ENCODE data around the gene PPP1R12A.

Gene PPP1R12A

DNA sequence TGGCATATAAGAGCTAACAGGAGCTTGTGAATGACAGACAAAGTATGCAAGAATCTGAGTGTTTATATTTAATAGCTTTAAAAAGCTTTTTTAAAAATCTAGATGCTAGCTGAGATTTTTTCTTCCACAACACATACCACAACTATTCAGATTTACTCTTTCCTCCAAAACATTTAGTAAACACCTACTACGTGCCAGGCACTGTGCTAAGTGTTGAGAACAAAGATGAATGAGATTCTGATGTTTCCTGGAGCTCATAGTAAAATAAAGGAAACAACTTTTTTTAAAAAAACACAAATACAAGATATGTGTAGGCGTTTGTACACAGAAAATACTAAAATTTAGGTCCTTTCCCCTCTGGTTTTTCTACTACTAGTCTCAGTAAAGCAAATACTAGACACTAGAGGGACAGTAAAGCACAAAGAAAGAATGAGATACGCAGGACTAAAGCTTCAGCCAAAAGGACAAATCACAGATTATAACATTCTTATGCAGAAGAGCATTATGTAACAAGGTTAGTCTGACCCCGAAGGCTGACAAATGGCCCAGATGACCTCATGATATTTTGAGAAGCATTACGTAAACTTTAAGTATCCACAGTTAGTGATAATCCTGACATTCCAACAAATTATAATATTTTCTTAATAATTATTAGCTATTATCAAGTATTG, 165.6 kb downstream of the PPP1R12A start:
- no peak for DNase-seq (ENCODE audit: low read depth, low spot score)

DNA sequence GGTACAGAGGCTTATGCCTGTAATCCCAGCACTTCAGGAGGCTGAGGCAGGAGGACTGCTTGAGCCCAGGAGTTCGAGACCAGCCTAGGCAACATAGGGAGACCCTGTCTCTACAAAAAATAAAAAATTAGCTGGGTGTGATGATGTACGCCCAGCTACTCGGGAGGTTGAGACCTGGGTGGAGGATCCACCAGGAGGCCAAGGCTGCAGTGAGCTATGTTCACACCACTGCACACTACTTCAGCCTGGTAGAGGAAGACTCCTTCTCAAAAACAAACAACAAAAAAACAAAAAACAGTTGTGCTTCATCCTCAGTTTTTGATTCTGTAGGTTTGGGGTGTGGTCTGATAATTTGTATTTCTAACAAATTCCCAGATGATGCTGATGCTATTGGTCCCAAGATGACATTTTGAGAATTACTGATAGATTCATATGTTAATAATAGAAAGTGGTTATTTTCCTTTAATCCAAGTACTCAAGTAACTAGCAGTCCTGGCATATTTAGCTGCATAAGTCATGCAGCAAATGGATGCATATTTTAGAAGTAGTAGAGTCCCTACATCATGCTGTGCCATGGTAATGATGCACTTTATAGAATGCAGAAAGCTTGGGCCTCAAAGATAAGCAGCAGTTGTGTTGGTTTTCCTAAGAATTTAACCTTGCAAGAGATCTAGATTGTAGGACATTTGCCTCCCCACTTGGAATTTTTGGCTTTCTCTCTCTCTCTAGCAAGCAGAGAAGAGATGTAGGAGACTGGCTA, 168.0 kb downstream of the PPP1R12A start:
- no peak for DNase-seq (ENCODE audit: low read depth, low spot score)

DNA sequence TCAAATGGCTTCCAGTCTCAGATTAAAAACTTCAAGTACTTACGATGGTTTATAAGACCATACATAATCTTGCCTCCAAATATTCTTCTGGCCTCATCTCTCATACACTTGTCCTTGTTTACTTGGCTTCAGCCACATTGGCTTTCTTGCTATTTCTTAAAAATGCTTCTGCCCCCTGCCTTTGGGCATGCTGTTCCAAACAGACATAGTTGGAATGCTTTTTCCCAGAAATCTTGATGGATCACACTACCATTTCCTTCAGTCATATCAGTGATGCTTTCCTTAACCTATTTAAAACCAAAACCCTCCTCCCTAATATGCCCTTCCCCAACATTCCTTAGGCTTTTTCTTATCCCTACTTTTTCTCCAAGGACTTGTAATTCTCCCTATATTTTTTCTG, 169.7 kb downstream of the PPP1R12A start:
- no peak for DNase-seq (ENCODE audit: low read depth, low spot score)

DNA sequence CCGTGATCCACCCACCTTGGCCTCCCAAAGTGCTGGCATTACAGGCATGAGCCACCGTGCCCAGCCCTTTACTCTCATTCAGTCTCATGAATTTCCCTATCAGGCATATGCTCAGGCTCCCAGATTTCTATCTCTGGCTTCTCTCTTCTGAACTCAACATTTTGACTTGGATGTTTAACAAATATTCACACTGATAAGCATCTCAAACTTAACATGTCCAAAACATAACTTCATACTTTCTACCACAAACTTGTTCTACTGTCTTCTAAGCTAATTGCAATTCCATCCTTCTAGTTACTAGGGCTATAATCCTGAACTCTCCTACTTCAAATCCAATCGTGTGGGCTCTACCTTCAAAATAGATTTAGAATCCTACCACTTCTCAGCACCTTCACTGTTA, 170.3 kb downstream of the PPP1R12A start:
- DNase-seq (ENCODE audit: low read depth, low spot score) = no peak

DNA sequence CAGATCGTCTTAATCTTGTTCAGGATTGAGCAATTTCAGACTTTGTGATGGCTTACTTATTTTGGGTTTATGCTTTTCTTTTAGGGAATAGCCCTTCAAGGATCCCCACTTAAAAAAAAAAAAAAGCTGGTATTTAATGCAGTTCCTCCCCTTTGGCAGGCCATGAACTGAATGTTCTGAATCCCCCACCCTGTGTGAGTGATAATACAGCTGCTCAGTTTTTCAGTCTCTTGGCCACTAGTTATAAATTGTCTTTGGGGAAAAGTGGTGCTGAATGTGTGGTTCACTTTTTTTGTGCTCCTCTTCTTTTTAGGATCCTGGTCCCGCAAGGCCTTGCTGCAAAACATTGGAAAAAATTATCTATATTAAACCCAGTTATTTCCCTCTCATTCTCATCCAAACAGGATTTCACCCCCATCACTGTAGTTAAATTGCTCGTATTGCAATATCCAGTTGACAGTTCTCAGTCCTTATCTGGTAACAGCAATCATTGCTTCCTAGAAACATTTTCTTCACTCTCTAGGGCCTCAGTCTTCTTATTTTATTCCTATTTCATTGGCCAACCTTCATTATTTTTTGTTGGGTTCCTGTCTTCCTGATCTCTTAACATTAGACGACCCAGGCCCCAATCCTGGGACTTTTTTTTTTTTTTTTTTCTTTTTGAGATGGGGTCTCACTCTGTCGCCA, 171.0 kb downstream of the PPP1R12A start:
- no peak for DNase-seq (ENCODE audit: low read depth, low spot score)

DNA sequence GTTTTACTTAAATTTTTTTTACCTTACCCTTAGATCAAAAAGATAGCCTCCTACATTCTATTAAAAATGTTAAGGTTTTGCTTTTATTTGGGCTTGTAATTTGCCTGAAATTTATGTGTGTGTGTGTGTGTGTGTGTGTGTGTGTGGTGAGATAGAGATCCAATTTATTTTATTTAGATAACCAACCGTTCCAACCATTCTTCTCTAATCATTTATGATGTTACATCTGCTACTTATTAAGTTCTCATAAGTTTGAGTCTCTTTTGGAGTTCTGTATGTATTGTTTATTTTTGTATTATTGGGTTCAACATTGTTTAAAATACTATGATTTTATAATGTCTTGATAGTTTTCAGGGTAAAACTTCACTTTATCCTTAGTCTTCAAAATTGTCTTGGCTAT, 173.6 kb downstream of the PPP1R12A start:
- no peak for DNase-seq (ENCODE audit: low read depth, low spot score)

DNA sequence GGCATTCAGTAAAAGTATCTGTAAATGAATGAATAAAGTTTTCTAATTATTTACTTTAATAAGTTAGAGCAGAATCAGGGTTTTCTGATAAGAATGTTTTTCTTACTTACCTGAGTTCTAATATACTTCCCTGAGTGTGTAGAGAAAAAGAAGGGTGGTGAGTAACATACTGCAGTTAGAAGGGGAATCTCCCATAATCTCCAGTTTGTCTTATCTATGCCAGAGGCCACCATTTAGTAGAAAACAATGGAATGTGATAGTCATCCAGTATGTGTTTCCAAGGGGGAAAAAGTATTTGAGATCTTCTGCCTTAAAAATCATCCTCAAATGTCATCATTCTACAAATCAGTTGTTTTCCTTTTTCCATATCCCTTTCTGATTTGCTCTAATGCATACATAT, 187.6 kb downstream of the PPP1R12A start:
- no peak for DNase-seq (ENCODE audit: low read depth, low spot score)

DNA sequence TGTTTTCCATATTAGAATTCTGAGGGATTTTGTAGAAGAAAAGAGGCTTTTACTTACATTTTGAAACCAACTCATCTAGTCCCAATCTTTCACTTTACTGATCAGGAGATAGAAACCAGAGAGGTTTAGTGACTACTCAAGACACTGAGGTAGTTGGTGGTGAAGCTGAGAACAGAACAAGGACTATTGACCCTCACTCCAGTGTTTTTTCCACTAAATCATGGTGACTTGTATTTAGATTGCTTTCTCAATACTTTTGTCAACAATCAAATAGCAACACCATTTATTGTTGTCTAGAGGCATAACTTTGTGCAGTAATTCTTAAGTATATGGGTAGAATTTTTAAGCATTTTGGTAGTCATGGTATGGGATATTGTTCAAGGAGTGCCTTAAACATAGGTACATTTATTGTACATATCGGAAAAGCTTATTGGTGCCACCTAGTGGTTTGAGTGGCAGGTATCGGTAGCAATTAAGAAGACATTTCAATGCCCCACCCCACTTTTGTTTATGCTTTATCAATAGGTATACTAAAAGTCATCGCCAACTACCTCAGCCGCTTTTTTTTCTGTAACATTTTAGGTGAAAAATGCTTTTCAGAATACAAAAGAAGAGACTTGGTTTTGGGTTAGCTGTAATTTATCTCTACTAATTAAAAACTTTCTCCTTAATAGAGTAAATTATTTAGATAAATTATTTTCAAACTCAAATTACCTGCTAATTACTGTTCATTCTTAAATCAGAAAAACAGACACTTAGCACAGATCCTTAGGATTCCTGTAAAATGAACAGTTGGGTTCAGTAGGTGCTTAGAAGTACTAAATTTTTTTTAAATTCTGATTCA, 196.8 kb downstream of the PPP1R12A start:
- peak; percentile 45 for DNase-seq (ENCODE audit: low read depth, low spot score)

DNA sequence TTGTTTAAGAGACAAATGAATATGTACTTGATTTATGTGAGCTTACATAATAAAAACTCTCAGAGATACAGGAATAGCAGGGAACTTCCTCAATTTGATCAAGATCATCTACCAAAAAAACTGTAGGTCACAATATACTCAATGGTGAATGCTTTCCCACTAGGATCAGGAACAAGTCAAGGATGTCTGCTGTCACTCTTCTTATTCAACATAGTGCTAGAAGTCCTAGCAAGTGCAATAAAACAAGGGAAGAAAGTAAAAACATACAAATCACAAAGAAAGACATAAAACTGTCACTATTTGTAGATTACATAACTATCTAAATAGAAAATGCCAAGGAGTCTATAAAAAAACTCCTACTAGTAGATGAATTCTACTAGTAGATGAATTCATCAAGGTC, 202.3 kb downstream of the PPP1R12A start:
- no peak for DNase-seq (ENCODE audit: low read depth, low spot score)

DNA sequence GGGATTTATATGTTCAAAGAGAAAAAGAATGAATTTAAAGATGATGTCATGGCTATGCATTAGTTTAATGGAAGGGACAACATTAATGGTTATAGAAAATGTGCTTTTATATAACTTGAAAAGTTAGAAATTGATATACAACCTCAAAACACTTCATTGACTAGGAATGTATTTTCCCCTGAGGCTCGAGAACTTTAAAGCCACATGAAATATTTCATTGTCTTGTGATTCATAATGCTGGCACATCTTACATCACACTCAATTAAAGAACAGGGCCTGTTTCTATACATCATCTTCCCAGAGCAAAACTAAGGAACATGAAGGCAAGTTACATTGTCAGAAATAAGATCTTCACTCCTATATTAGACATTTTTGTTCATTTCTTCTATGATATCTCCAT, 208.9 kb downstream of the PPP1R12A start:
- no peak for DNase-seq (ENCODE audit: low read depth, low spot score)

Data from smooth muscle cell of the brain vasculature (primary cell).